Thyroid gland (tissue), 4 donors: Measurements from ENCODE around the gene GKAP1. TPM values are rescaled to one million over a fixed set of nuclear protein-coding genes. Genes with fewer than 3 reads are reported as not detected.
"Not testable (repeated sequence)": the region's sequence is repeated elsewhere in the genome, so short reads cannot be mapped to it uniquely, and the experiment has no call there.

Experiments used
- DNase-seq, 2 donors: peaks; one replicate each; pipeline ENCODE4 v3.0.0-alpha.2; 2019
- H3K27ac ChIP-seq, 3 donors: fragments of 200-600 bp; sonication (generic); 1 replicate in 2 of 3; 2 replicates in 1 of 3; pipeline ENCODE4 v1.5.1; 2016 to 2019; ENCODE audit warnings: mild to moderate bottlenecking in 1 of 3, moderate library complexity in 1 of 3
- H3K27me3 ChIP-seq: fragments of 200-600 bp; sonication (generic); one replicate; pipeline ENCODE4 v1.5.1; 2019
- H3K36me3 ChIP-seq, 2 donors: fragments of 200-600 bp; sonication (generic); one replicate each; pipeline ENCODE4 v1.5.1; 2016 to 2019
- H3K4me1 ChIP-seq, 2 donors: fragments of 200-600 bp; sonication (generic); one replicate each; pipeline ENCODE4 v1.5.1; 2017 to 2019
- H3K4me3 ChIP-seq, 3 donors: fragments of 200-600 bp; sonication (generic); replicated peaks in 1 of 3; 1 replicate in 2 of 3; 2 replicates in 1 of 3; pipeline ENCODE4 v1.5.1; 2016; ENCODE audit warnings: mild to moderate bottlenecking in 1 of 3
- H3K9me3 ChIP-seq: fragments of 200-600 bp; sonication (generic); one replicate; pipeline ENCODE4 v1.5.1; 2017
- CTCF ChIP-seq, 6 experiments: fragments of 200-600 bp in 3 of 6; fragments of 450-650 bp in 3 of 6; sonication (generic) in 3 of 6; IDR thresholded peaks; one replicate each; pipeline ENCODE4 v1.5.1; 2016 to 2019; ENCODE audit warnings: antibody characterized with exemption in 6 of 6, mild to moderate bottlenecking in 2 of 6, inconsistent platforms in 1 of 6, moderate library complexity in 1 of 6
- POLR2A ChIP-seq, 2 donors: fragments of 450-650 bp; IDR thresholded peaks; one replicate each; pipeline ENCODE4 v1.6.1; 2017; ENCODE audit warnings: antibody characterized with exemption in 2 of 2, mild to moderate bottlenecking in 2 of 2, moderate library complexity in 1 of 2
- WGBS, 2 donors: methylation state at CpG; one replicate each; pipeline ENCODE4 v1.1.5; 2017; 5-methylcytosine and 5-hydroxymethylcytosine counted together
- intact Hi-C: fragments of 100-400 bp; cut with DNase I; formaldehyde crosslinking; loops from one replicate; pipeline ENCODE4 v1.15.1; 2023
- total RNA-seq, 4 donors: library from RNA; depleted of rRNA; stranded (reverse); fragments of >200 nt; gene quantifications; one replicate each; pipeline ENCODE4 v1.2.3, GENCODE V29; 2016

Gene GKAP1
- total RNA-seq, 4 donors from 2014 or later, result 15.5 to 24.3 (median 19.0) TPM

- Histone ChIP-seq H3K36me3 (no peaks in the 10 kb centered on the region), H3K4me3 (peak overlapping the region; percentile 50 to 99 (median 93)), H3K27me3 (no peaks in the 10 kb centered on the region), H3K9me3 (no peaks in the 10 kb centered on the region), H3K4me1 (peaks cover 7 to 20% of the 10 kb centered on the region in 2 donors), H3K27ac (peak overlapping the region; percentile 96 to 99 (median 99))
- 1% methylated on average over 28 to 32 of the region's 42 CpGs for WGBS, 2 donors
- TF ChIP-seq POLR2A (IDR thresholded peaks at IDR 0.05), result no peak
- TF ChIP-seq CTCF (IDR thresholded peaks at IDR 0.05), result no peak
- intact Hi-C loops, result loop anchor here (10.0 kb wide), 1 partner anchor 82 kb away; the partner anchor contains the start of gene IDNK
- peak; percentile 16 to 37 for DNase-seq
Observed at GRCh38 chr9:83706676-83707517, 110.7 kb downstream of the GKAP1 start.

- not testable (repeated sequence) for H3K27me3 ChIP-seq, H3K36me3 ChIP-seq, H3K4me3 ChIP-seq, H3K9me3 ChIP-seq, DNase-seq, H3K27ac ChIP-seq
- WGBS, 2 donors, result 92 to 99% methylated on average over 12 of the region's 12 CpGs
- intact Hi-C loops, result loop anchor here (10.0 kb wide), 1 partner anchor 80 kb away; the partner anchor contains the start of gene IDNK
- peaks cover 21 to 22% of the 10 kb centered on the region in 2 donors for H3K4me1 ChIP-seq
Observed at GRCh38 chr9:83705219-83705651, 112.3 kb downstream of the GKAP1 start.

- TF ChIP-seq CTCF (IDR thresholded peaks at IDR 0.05) (no peak), POLR2A (IDR thresholded peaks at IDR 0.05) (no peak)
- no peak overlapping the region for H3K4me3 ChIP-seq
- intact Hi-C loops, result loop anchor here (10.0 kb wide), 1 partner anchor 77 kb away; the partner anchor contains the start of gene IDNK
- no peak for DNase-seq
- H3K36me3 ChIP-seq, result no peaks in the 10 kb centered on the region
- WGBS, 2 donors, result 64% methylated on average over 6 of the region's 6 CpGs
- no peak overlapping the region for H3K27ac ChIP-seq
- no peaks in the 10 kb centered on the region for H3K27me3 ChIP-seq
- no peaks in the 10 kb centered on the region for H3K9me3 ChIP-seq
- peaks cover 21 to 27% of the 10 kb centered on the region in 2 donors for H3K4me1 ChIP-seq
Observed at GRCh38 chr9:83701769-83702168, 115.8 kb downstream of the GKAP1 start.

GRCh38 chr9:83701286-83701685 is 116.3 kb downstream of the GKAP1 start:
- intact Hi-C loops, result loop anchor here (10.0 kb wide), 1 partner anchor 76 kb away; the partner anchor contains the start of gene IDNK
- Histone ChIP-seq H3K4me1 (peaks cover 24 to 28% of the 10 kb centered on the region in 2 donors), H3K27ac (no peak overlapping the region), H3K36me3 (no peaks in the 10 kb centered on the region), H3K9me3 (no peaks in the 10 kb centered on the region), H3K27me3 (no peaks in the 10 kb centered on the region), H3K4me3 (no peak overlapping the region)
- no peak for DNase-seq
- 95 to 97% methylated on average over 1 of the region's 1 CpG for WGBS, 2 donors
- TF ChIP-seq POLR2A (IDR thresholded peaks at IDR 0.05) (no peak), CTCF (IDR thresholded peaks at IDR 0.05) (no peak)

- peaks cover 25 to 27% of the 10 kb centered on the region in 2 donors for H3K4me1 ChIP-seq
- 87 to 96% methylated on average over 3 of the region's 3 CpGs for WGBS, 2 donors
- no peak for DNase-seq
- H3K4me3 ChIP-seq, result no peak overlapping the region
- H3K36me3 ChIP-seq, result no peaks in the 10 kb centered on the region
- intact Hi-C loops, result loop anchor here (10.0 kb wide), 1 partner anchor 75 kb away; the partner anchor contains the start of gene IDNK
- no peak overlapping the region for H3K27ac ChIP-seq
- TF ChIP-seq CTCF (IDR thresholded peaks at IDR 0.05) (no peak), POLR2A (IDR thresholded peaks at IDR 0.05) (no peak)
- no peaks in the 10 kb centered on the region for H3K27me3 ChIP-seq
- H3K9me3 ChIP-seq, result no peaks in the 10 kb centered on the region
Observed at GRCh38 chr9:83699615-83700014, 118.0 kb downstream of the GKAP1 start.
